ENCODE measurements around the gene AFF1. TPM values are rescaled to one million over a fixed set of nuclear protein-coding genes. Genes with fewer than 3 reads are reported as not detected.
"Not testable (repeated sequence)": the region's sequence is repeated elsewhere in the genome, so short reads cannot be mapped to it uniquely, and the experiment has no call there.

Gene AFF1
- total RNA-seq, 1 donor from 2014 or later, result 58.2 TPM

GRCh38 chr4:86991994-86992393, 57.2 kb downstream of the AFF1 start:
- no peak overlapping the region for H3K27ac Mint-ChIP-seq (ENCODE audit: unreplicated experiment)
- H3K27ac ChIP-seq (ENCODE audit: low read depth, low read length), result no peak overlapping the region
- no peaks in the 10 kb centered on the region for H3K36me3 ChIP-seq (ENCODE audit: insufficient read depth, low read length)
- no peak overlapping the region for H2AFZ ChIP-seq (ENCODE audit: low read depth, low read length)
- H3K9ac ChIP-seq (ENCODE audit: low read length), result no peak overlapping the region
- TF ChIP-seq EZH2 (IDR thresholded peaks at IDR 0.05; ENCODE audit: insufficient read depth, low read length) (no peak), CTCF (IDR thresholded peaks at IDR 0.05; ENCODE audit: insufficient read depth, low read depth, low read length) (no peak)
- FAIRE-seq (no peak), DNase-seq (ENCODE audit: low read depth) (no peak)
- H3K27me3 ChIP-seq (ENCODE audit: insufficient read depth, low read length), result no peaks in the 10 kb centered on the region
- no peak overlapping the region for H3K4me2 ChIP-seq (ENCODE audit: low read length)
- no peak overlapping the region for H3K4me3 ChIP-seq (ENCODE audit: insufficient read depth, low read depth, low read length)
- no peaks in the 10 kb centered on the region for H3K27me3 Mint-ChIP-seq (ENCODE audit: low read depth, unreplicated experiment)
- no peaks in the 10 kb centered on the region for H3K9me3 ChIP-seq (ENCODE audit: insufficient read depth, low read depth, low read length)
- peaks cover 5% of the 10 kb centered on the region for H4K20me1 ChIP-seq (ENCODE audit: insufficient read depth, low read length)
- H3K36me3 Mint-ChIP-seq (ENCODE audit: low read depth, unreplicated experiment), result peaks cover 19% of the 10 kb centered on the region
- H3K4me1 ChIP-seq (ENCODE audit: insufficient read depth, low read length), result no peaks in the 10 kb centered on the region
- H3K9me3 Mint-ChIP-seq (ENCODE audit: unreplicated experiment), result peaks cover 6% of the 10 kb centered on the region
- no peaks in the 10 kb centered on the region for H3K79me2 ChIP-seq (ENCODE audit: insufficient read depth, low read length)
- no peak overlapping the region for H3K4me3 Mint-ChIP-seq (ENCODE audit: unreplicated experiment)
- no peaks in the 10 kb centered on the region for H3K4me1 Mint-ChIP-seq (ENCODE audit: low read depth, unreplicated experiment)

- TF ChIP-seq CTCF (IDR thresholded peaks at IDR 0.05; ENCODE audit: insufficient read depth, low read depth, low read length), result no peak
- TF ChIP-seq EZH2 (IDR thresholded peaks at IDR 0.05; ENCODE audit: insufficient read depth, low read length), result no peak
- Mint-ChIP-seq H3K9me3 (ENCODE audit: unreplicated experiment) (peaks cover 6% of the 10 kb centered on the region), H3K4me3 (ENCODE audit: unreplicated experiment) (no peak overlapping the region), H3K27me3 (ENCODE audit: low read depth, unreplicated experiment) (no peaks in the 10 kb centered on the region), H3K27ac (ENCODE audit: unreplicated experiment) (no peak overlapping the region), H3K4me1 (ENCODE audit: low read depth, unreplicated experiment) (no peaks in the 10 kb centered on the region), H3K36me3 (ENCODE audit: low read depth, unreplicated experiment) (peaks cover 14% of the 10 kb centered on the region)
- no peaks in the 10 kb centered on the region for H3K36me3 ChIP-seq (ENCODE audit: insufficient read depth, low read length)
- no peaks in the 10 kb centered on the region for H3K79me2 ChIP-seq (ENCODE audit: insufficient read depth, low read length)
- H4K20me1 ChIP-seq (ENCODE audit: insufficient read depth, low read length), result peaks cover 5% of the 10 kb centered on the region
- no peaks in the 10 kb centered on the region for H3K9me3 ChIP-seq (ENCODE audit: insufficient read depth, low read depth, low read length)
- no peak overlapping the region for H3K4me3 ChIP-seq (ENCODE audit: insufficient read depth, low read depth, low read length)
- H3K27ac ChIP-seq (ENCODE audit: low read depth, low read length), result no peak overlapping the region
- H3K4me1 ChIP-seq (ENCODE audit: insufficient read depth, low read length), result no peaks in the 10 kb centered on the region
- no peak overlapping the region for H3K4me2 ChIP-seq (ENCODE audit: low read length)
- H3K9ac ChIP-seq (ENCODE audit: low read length), result no peak overlapping the region
- no peak overlapping the region for H2AFZ ChIP-seq (ENCODE audit: low read depth, low read length)
- no peak for FAIRE-seq
- DNase-seq (ENCODE audit: low read depth), result no peak
- H3K27me3 ChIP-seq (ENCODE audit: insufficient read depth, low read length), result no peaks in the 10 kb centered on the region
These were observed 59.3 kb downstream of the AFF1 start for GRCh38 chr4:86993909-86994681.

- TF ChIP-seq EZH2 (IDR thresholded peaks at IDR 0.05; ENCODE audit: insufficient read depth, low read length), result no peak
- Histone ChIP-seq H3K27me3 (ENCODE audit: insufficient read depth, low read length) (no peaks in the 10 kb centered on the region), H3K4me3 (ENCODE audit: insufficient read depth, low read depth, low read length) (no peak overlapping the region), H3K9me3 (ENCODE audit: insufficient read depth, low read depth, low read length) (no peaks in the 10 kb centered on the region), H3K9ac (ENCODE audit: low read length) (no peak overlapping the region), H2AFZ (ENCODE audit: low read depth, low read length) (no peak overlapping the region), H3K27ac (ENCODE audit: low read depth, low read length) (no peak overlapping the region), H3K4me1 (ENCODE audit: insufficient read depth, low read length) (no peaks in the 10 kb centered on the region), H3K4me2 (ENCODE audit: low read length) (no peak overlapping the region), H4K20me1 (ENCODE audit: insufficient read depth, low read length) (peaks cover 5% of the 10 kb centered on the region), H3K36me3 (ENCODE audit: insufficient read depth, low read length) (no peaks in the 10 kb centered on the region), H3K79me2 (ENCODE audit: insufficient read depth, low read length) (no peaks in the 10 kb centered on the region)
- H3K4me3 Mint-ChIP-seq (ENCODE audit: unreplicated experiment), result no peak overlapping the region
- peaks cover 1% of the 10 kb centered on the region for H3K4me1 Mint-ChIP-seq (ENCODE audit: low read depth, unreplicated experiment)
- no peak for DNase-seq (ENCODE audit: low read depth)
- H3K27ac Mint-ChIP-seq (ENCODE audit: unreplicated experiment), result no peak overlapping the region
- peaks cover 11% of the 10 kb centered on the region for H3K36me3 Mint-ChIP-seq (ENCODE audit: low read depth, unreplicated experiment)
- no peak for FAIRE-seq
- peaks cover 2% of the 10 kb centered on the region for H3K9me3 Mint-ChIP-seq (ENCODE audit: unreplicated experiment)
- no peaks in the 10 kb centered on the region for H3K27me3 Mint-ChIP-seq (ENCODE audit: low read depth, unreplicated experiment)
These were observed 59.9 kb downstream of the AFF1 start for GRCh38 chr4:86994686-86995085.

GRCh38 chr4:86996510-86996909, 61.7 kb downstream of the AFF1 start:
- H3K4me2 ChIP-seq (ENCODE audit: low read length); H3K4me1 ChIP-seq (ENCODE audit: insufficient read depth, low read length); H3K79me2 ChIP-seq (ENCODE audit: insufficient read depth, low read length); H3K4me3 ChIP-seq (ENCODE audit: insufficient read depth, low read depth, low read length); H3K27me3 Mint-ChIP-seq (ENCODE audit: low read depth, unreplicated experiment); H3K36me3 ChIP-seq (ENCODE audit: insufficient read depth, low read length); H3K9me3 Mint-ChIP-seq (ENCODE audit: unreplicated experiment); H3K4me3 Mint-ChIP-seq (ENCODE audit: unreplicated experiment); H2AFZ ChIP-seq (ENCODE audit: low read depth, low read length); H4K20me1 ChIP-seq (ENCODE audit: insufficient read depth, low read length); H3K27ac ChIP-seq (ENCODE audit: low read depth, low read length); FAIRE-seq; DNase-seq (ENCODE audit: low read depth); H3K4me1 Mint-ChIP-seq (ENCODE audit: low read depth, unreplicated experiment); H3K27ac Mint-ChIP-seq (ENCODE audit: unreplicated experiment); H3K9me3 ChIP-seq (ENCODE audit: insufficient read depth, low read depth, low read length); H3K9ac ChIP-seq (ENCODE audit: low read length); H3K27me3 ChIP-seq (ENCODE audit: insufficient read depth, low read length): not testable (repeated sequence)
- H3K36me3 Mint-ChIP-seq (ENCODE audit: low read depth, unreplicated experiment), result peaks cover 11% of the 10 kb centered on the region
